Hepatocyte (in vitro differentiated cells): Measurements from ENCODE around the gene ANKMY2.

Experiments used
- EZH2 ChIP-seq: fragments of 200-600 bp; sonication (generic); IDR thresholded peaks from 2 replicates; pipeline ENCODE4 v1.6.1; 2016; ENCODE audit warnings: antibody characterized with exemption, mild to moderate bottlenecking, borderline replicate concordance
- EZH2phosphoT487 ChIP-seq: fragments of 200-600 bp; sonication (generic); IDR thresholded peaks from one replicate; pipeline ENCODE4 v1.6.1; 2018; ENCODE audit warnings: antibody characterized with exemption, mild to moderate bottlenecking, low read depth, moderate library complexity; ENCODE audit not compliant: unreplicated experiment, severe bottlenecking
- TF ChIP-seq, protein P1 (sequence below): fragments of 200-600 bp; sonication (generic); IDR thresholded peaks from 2 replicates; pipeline ENCODE4 v1.5.1; 2016; ENCODE audit warnings: antibody characterized with exemption, mild to moderate bottlenecking; ENCODE audit not compliant: poor library complexity

DNA sequence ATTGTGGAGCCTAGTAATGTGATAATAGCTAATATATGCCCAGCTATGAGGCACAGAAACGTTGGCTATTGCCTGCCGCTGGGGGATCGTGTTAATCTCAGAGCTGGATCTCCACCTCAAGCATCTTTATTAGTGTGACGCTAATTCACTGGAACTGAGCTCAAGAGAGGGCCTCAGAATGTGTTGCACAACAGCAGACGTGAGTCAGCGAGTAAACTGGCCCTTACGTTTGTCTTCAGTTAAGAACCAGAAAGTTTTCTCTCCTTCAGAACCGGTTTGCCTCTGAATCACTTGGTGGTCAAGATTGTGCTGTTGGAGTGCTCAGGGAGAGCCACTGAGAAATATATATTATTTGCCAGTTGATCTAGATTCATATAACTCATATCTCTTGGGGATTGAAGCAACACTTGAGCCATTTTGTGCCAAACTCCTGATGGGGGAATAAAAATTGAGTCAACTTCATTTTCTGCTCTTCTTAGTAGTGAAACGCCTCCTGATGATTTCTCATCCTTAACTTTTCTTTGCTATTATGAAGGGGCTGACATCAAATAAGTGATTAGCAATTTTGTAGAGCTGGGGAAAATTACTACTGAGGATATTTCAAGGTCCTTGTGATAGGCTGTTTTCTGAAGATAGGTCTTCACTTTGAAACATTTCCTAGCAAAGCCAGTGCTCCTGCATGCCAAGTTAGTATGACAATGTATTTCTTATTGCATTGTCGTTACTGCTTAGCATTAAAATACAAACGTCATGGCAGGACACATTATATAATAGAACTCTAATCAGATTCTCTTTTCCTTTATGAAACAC, 22.7 kb upstream of the ANKMY2 start:
- TF ChIP-seq, protein P1, sequence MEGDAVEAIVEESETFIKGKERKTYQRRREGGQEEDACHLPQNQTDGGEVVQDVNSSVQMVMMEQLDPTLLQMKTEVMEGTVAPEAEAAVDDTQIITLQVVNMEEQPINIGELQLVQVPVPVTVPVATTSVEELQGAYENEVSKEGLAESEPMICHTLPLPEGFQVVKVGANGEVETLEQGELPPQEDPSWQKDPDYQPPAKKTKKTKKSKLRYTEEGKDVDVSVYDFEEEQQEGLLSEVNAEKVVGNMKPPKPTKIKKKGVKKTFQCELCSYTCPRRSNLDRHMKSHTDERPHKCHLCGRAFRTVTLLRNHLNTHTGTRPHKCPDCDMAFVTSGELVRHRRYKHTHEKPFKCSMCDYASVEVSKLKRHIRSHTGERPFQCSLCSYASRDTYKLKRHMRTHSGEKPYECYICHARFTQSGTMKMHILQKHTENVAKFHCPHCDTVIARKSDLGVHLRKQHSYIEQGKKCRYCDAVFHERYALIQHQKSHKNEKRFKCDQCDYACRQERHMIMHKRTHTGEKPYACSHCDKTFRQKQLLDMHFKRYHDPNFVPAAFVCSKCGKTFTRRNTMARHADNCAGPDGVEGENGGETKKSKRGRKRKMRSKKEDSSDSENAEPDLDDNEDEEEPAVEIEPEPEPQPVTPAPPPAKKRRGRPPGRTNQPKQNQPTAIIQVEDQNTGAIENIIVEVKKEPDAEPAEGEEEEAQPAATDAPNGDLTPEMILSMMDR = no peak
- TF ChIP-seq EZH2 (no peak), EZH2phosphoT487 (no peak)
